HG03064 (cell line): Measurements from ENCODE around the gene GFPT1.

ENCODE experiments used
- ATAC-seq: cut with Tn5 transposase; IDR thresholded peaks from one replicate; pipeline ENCODE4 v1.9.1; 2021; ENCODE audit warnings: low read depth; ENCODE audit not compliant: unreplicated experiment

The GFPT1 gene

GRCh38 chr2:69333352-69333751 is 53.7 kb downstream of the GFPT1 start:
- no peak for ATAC-seq

GRCh38 chr2:69330781-69331180 is 56.2 kb downstream of the GFPT1 start:
- no peak for ATAC-seq

GRCh38 chr2:69322631-69323030 is 64.4 kb downstream of the GFPT1 start:
- no peak for ATAC-seq

GRCh38 chr2:69316550-69316949 is 70.5 kb downstream of the GFPT1 start:
- no peak for ATAC-seq

- ATAC-seq: no peak
Measured at GRCh38 chr2:69315160-69315761, 71.8 kb downstream of the GFPT1 start.

GRCh38 chr2:69311024-69311416 is 76.0 kb downstream of the GFPT1 start:
- no peak for ATAC-seq

GRCh38 chr2:69310111-69311023 is 76.7 kb downstream of the GFPT1 start:
- ATAC-seq: no peak

GRCh38 chr2:69309351-69310110 is 77.5 kb downstream of the GFPT1 start:
- ATAC-seq: no peak

GRCh38 chr2:69308338-69308737 is 78.7 kb downstream of the GFPT1 start:
- no peak for ATAC-seq

GRCh38 chr2:69307579-69308064 is 79.4 kb downstream of the GFPT1 start:
- ATAC-seq: peak; percentile 70

- ATAC-seq: peak; percentile 39
Measured at GRCh38 chr2:69306822-69307578, 80.0 kb downstream of the GFPT1 start.

- no peak for ATAC-seq
Measured at GRCh38 chr2:69306393-69306821, 80.6 kb downstream of the GFPT1 start.

GRCh38 chr2:69305712-69306392 is 81.2 kb downstream of the GFPT1 start:
- ATAC-seq: no peak

GRCh38 chr2:69305166-69305565 is 81.9 kb downstream of the GFPT1 start:
- ATAC-seq: no peak

GRCh38 chr2:69304656-69305055 is 82.4 kb downstream of the GFPT1 start:
- ATAC-seq: no peak

- no peak for ATAC-seq
Measured at GRCh38 chr2:69300650-69301049, 86.4 kb downstream of the GFPT1 start.

GRCh38 chr2:69299772-69300516 is 87.1 kb downstream of the GFPT1 start:
- no peak for ATAC-seq

- ATAC-seq: no peak
Measured at GRCh38 chr2:69298862-69299261, 88.2 kb downstream of the GFPT1 start.

- no peak for ATAC-seq
Measured at GRCh38 chr2:69298261-69298660, 88.8 kb downstream of the GFPT1 start.
